Prostate gland (tissue), 1 donor: ENCODE measurements around the gene L3MBTL4.

Source experiments
- POLR2A ChIP-seq: fragments of 450-650 bp; IDR thresholded peaks from one replicate; pipeline ENCODE4 v1.6.1; 2016; ENCODE audit warnings: antibody characterized with exemption, mild to moderate bottlenecking
- POLR2AphosphoS5 ChIP-seq: sonication (generic); formaldehyde crosslinking; IDR thresholded peaks from one replicate; pipeline ENCODE4 v1.6.1; 2017; ENCODE audit warnings: antibody characterized with exemption

GRCh38 chr18:5912566-5912965, 502.1 kb downstream of the L3MBTL4 start:
- TF ChIP-seq POLR2AphosphoS5: no peak
- TF ChIP-seq POLR2A: no peak
